ENCODE results near the gene SLC24A1. TPM values are rescaled to one million over a fixed set of nuclear protein-coding genes. Genes with fewer than 3 reads are reported as not detected.

SLC24A1 gene
- total RNA-seq, 1 donor from 2014 or later = 8.9 TPM

GRCh38 chr15:65651831-65652749 is 30.4 kb downstream of the SLC24A1 start:
- no peak for TF ChIP-seq CTCF (conservative IDR thresholded peaks at IDR 0.05; ENCODE audit: low read depth, low read length)
- no peak overlapping the region for H3K4me3 ChIP-seq (ENCODE audit: low read depth, low read length)
- no peak for DNase-seq (ENCODE audit: low read depth)

DNA sequence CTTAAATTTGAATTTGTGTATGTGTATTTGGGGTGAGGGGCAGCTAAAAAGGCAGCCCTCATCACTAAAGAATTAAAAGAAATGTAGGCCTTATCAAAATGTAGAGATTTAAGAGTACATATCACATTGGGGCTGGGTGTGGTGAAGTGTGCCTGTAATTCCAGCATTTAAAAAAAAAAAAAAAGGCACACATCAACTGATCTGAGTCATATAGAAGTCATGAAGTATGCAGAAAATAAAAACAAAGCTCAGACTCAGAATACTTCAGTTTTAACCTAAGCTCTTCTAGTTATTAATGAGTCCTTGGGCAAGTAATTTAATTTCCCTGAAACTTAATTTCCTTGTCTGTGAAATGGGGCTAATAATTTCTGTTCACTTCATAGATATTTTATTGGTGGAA is 31.6 kb downstream of the SLC24A1 start:
- H3K4me3 ChIP-seq (ENCODE audit: low read depth, low read length) = no peak overlapping the region
- no peak for DNase-seq (ENCODE audit: low read depth)
- no peak for TF ChIP-seq CTCF (conservative IDR thresholded peaks at IDR 0.05; ENCODE audit: low read depth, low read length)

DNA sequence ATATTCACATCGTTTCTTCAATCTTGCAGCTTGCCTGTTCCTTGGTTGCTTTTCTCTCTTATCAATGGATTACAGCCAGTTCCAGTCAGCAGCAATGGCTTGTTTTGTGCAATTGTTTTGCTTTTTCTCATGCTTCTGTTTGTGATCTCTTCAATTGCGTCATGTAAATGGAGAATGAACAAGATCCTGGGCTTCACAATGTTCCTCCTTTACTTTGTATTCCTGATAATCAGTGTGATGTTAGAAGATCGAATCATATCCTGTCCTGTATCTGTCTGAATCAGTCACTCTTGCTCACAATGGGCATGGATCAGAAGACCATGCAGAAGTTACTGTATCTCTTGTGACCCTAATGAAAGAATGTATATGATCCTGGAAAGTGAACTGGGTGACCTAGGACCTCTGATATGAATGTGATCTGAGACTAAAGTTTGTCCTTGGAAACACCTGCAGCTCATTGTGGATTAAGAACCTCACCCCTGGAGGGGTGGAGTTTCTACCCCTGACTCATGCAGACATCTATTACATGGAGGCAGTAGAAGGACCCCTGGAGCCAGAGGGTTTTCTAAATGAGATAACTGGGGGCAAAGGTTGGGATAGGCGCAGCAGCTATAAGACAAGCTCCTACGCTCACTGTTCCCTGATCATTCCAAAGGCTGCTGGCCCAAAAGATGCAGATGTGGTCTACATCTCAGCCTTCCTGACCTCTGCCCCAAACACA is 32.2 kb downstream of the SLC24A1 start:
- no peak for TF ChIP-seq CTCF (conservative IDR thresholded peaks at IDR 0.05; ENCODE audit: low read depth, low read length)
- DNase-seq (ENCODE audit: low read depth) = no peak
- H3K4me3 ChIP-seq (ENCODE audit: low read depth, low read length) = no peak overlapping the region

DNA sequence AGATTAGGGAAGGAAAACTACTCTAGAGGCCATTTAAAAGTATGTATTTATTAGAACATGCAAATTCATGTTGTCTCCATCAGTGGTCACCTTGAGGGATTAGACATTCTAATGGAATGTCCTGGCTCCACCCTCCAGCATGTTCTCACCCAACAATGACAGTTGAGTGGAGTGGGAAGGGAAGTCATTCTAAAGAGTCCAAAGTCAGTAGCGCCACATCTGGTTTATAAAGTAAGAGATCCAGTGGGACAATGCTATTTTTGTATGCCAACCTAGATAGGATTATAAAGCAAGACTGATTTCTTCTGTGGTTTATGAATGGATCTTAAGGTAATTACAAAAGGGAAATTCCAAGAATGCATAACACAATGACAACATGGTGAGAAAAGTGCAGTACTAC is 33.3 kb downstream of the SLC24A1 start:
- DNase-seq (ENCODE audit: low read depth) = no peak
- TF ChIP-seq CTCF (conservative IDR thresholded peaks at IDR 0.05; ENCODE audit: low read depth, low read length) = no peak
- H3K4me3 ChIP-seq (ENCODE audit: low read depth, low read length) = no peak overlapping the region

GRCh38 chr15:65655457-65655856 is 33.7 kb downstream of the SLC24A1 start:
- DNase-seq (ENCODE audit: low read depth) = no peak
- no peak for TF ChIP-seq CTCF (conservative IDR thresholded peaks at IDR 0.05; ENCODE audit: low read depth, low read length)
- no peak overlapping the region for H3K4me3 ChIP-seq (ENCODE audit: low read depth, low read length)

- no peak for TF ChIP-seq CTCF (conservative IDR thresholded peaks at IDR 0.05; ENCODE audit: low read depth, low read length)
- no peak overlapping the region for H3K4me3 ChIP-seq (ENCODE audit: low read depth, low read length)
- DNase-seq (ENCODE audit: low read depth) = no peak
Observed at GRCh38 chr15:65659502-65660052, 37.8 kb downstream of the SLC24A1 start.
